NAMALWA (cell line): ENCODE results near the gene OVOL3.
"Not testable (repeated sequence)": the region's sequence is repeated elsewhere in the genome, so short reads cannot be mapped to it uniquely, and the experiment has no call there.

Experiments
- DNase-seq: peaks from one replicate; pipeline ENCODE4 v3.0.0-alpha.2; 2015; ENCODE audit warnings: low spot score

Gene OVOL3

GRCh38 chr19:36101550-36102327 is 9.2 kb upstream of the OVOL3 start:
- DNase-seq, result no peak

GRCh38 chr19:36103040-36103626 is 7.8 kb upstream of the OVOL3 start:
- DNase-seq, result no peak

- no peak for DNase-seq
These were observed 6.9 kb upstream of the OVOL3 start for GRCh38 chr19:36103842-36104552.

- no peak for DNase-seq
These were observed 4.5 kb upstream of the OVOL3 start for GRCh38 chr19:36106441-36106840.

- DNase-seq, result no peak
These were observed 4.0 kb upstream of the OVOL3 start for GRCh38 chr19:36106991-36107390.

- no peak for DNase-seq
These were observed 2.3 kb upstream of the OVOL3 start for GRCh38 chr19:36108684-36109083.

- DNase-seq, result no peak
These were observed 227 bp downstream of the OVOL3 start for GRCh38 chr19:36111200-36111539.

- no peak for DNase-seq
These were observed 1.7 kb downstream of the OVOL3 start for GRCh38 chr19:36112678-36113077.

- DNase-seq, result no peak
These were observed 2.5 kb downstream of the OVOL3 start for GRCh38 chr19:36113425-36113824.

- peak; percentile 41 for DNase-seq
These were observed 3.2 kb downstream of the OVOL3 start for GRCh38 chr19:36113894-36114720.

GRCh38 chr19:36114721-36115452 is 3.9 kb downstream of the OVOL3 start, which contains the start of gene POLR2I:
Gene POLR2I (minus strand): TSS chr19:36114875. CDS start chr19:36114856, 19 bp downstream.
- DNase-seq, result peak; percentile 100

GRCh38 chr19:36115453-36116343 is 4.8 kb downstream of the OVOL3 start, which contains the start of gene TBCB:
Gene TBCB (plus strand): TSS chr19:36115468. CDS start chr19:36115561, 93 bp downstream.
- DNase-seq, result peak; percentile 53

GRCh38 chr19:36116344-36116637 is 5.3 kb downstream of the OVOL3 start:
- no peak for DNase-seq

- no peak for DNase-seq
These were observed 9.4 kb downstream of the OVOL3 start for GRCh38 chr19:36120092-36120983.

GRCh38 chr19:36120984-36121358 is 10.0 kb downstream of the OVOL3 start:
- no peak for DNase-seq

GRCh38 chr19:36121486-36122124 is 10.7 kb downstream of the OVOL3 start:
- DNase-seq, result no peak

- DNase-seq, result no peak
These were observed 14.6 kb downstream of the OVOL3 start for GRCh38 chr19:36125557-36125956.

- DNase-seq, result no peak
These were observed 17.4 kb downstream of the OVOL3 start for GRCh38 chr19:36128392-36128736.

- not testable (repeated sequence) for DNase-seq
These were observed 20.3 kb downstream of the OVOL3 start for GRCh38 chr19:36131221-36131620.
